Panc1 (cell line): Measurements from ENCODE around the gene NTM. TPM values are rescaled to one million over a fixed set of nuclear protein-coding genes. Genes with fewer than 3 reads are reported as not detected.

Source experiments
- ATAC-seq: fragments of 200-7000 bp; cut with Tn5 transposase; 2 replicates; pipeline ENCODE4 v1.9.1; 2020; ENCODE audit warnings: mild to moderate bottlenecking, moderate library complexity
- BruUV-seq: library from RNA; stranded (reverse); fragments of 400-500 nt; replicated peaks from 2 replicates; lab custom pipeline; 2021; lab: Mats Ljungman, UMichigan
- CTCF ChIA-PET: fragments of 300-600 bp; sonication (Branson Sonifier 250); formaldehyde crosslinking; loops from one replicate; lab custom pipeline; 2022; ENCODE audit warnings: antibody characterized with exemption; lab: Charles Lee
- POLR2A ChIA-PET: fragments of 300-600 bp; sonication (Branson Sonifier 250); formaldehyde crosslinking; loops from one replicate; lab custom pipeline; 2022; ENCODE audit warnings: antibody characterized with exemption; lab: Charles Lee
- DNase-seq: peaks from one replicate; pipeline ENCODE4 v3.0.0-alpha.2; 2010; ENCODE audit warnings: low read depth, low spot score
- H3K27ac ChIP-seq: 2 replicates; pipeline ENCODE4 v1.5.1; 2011; ENCODE audit warnings: mild to moderate bottlenecking, low read length, inconsistent platforms
- H3K27me3 ChIP-seq: fragments of 200-500 bp; sonication (Bioruptor generic); 2 replicates; pipeline ENCODE4 v1.6.0; 2014; ENCODE audit warnings: low read length, inconsistent platforms; ENCODE audit not compliant: control insufficient read depth, insufficient read depth
- H3K36me3 ChIP-seq: fragments of 200-500 bp; sonication (Bioruptor generic); 2 replicates; pipeline ENCODE4 v1.5.1; 2014; ENCODE audit warnings: inconsistent platforms, mild to moderate bottlenecking, low read length, moderate library complexity; ENCODE audit not compliant: control insufficient read depth, insufficient read depth
- H3K4me1 ChIP-seq: 2 replicates; pipeline ENCODE4 v1.5.1; 2011; ENCODE audit warnings: inconsistent platforms, mild to moderate bottlenecking, low read length, moderate library complexity; ENCODE audit not compliant: control insufficient read depth, insufficient read depth
- H3K4me3 ChIP-seq, 2 experiments: 2 replicates each; pipeline ENCODE4 v1.5.1; 2011 to 2012; ENCODE audit warnings: low read depth in 2 of 2, low read length in 2 of 2, mild to moderate bottlenecking in 2 of 2, inconsistent platforms in 1 of 2, moderate library complexity in 1 of 2
- H3K9me3 ChIP-seq: fragments of 200-500 bp; sonication (Bioruptor generic); 2 replicates; pipeline ENCODE4 v1.5.1; 2014; ENCODE audit warnings: low read depth, mild to moderate bottlenecking, inconsistent platforms, low read length, moderate library complexity; ENCODE audit not compliant: control insufficient read depth, insufficient read depth
- POLR2AphosphoS5 ChIP-seq: IDR thresholded peaks from 2 replicates; pipeline ENCODE4 v1.6.1; 2012; ENCODE audit warnings: mild to moderate bottlenecking, low read depth, low read length, moderate library complexity
- REST ChIP-seq, 2 experiments: IDR thresholded peaks; 2 replicates each; pipeline ENCODE4 v1.6.1; 2011 to 2012; ENCODE audit warnings: low read depth in 2 of 2, control low read depth in 1 of 2, low read length in 1 of 2, mild to moderate bottlenecking in 1 of 2, moderate library complexity in 1 of 2; ENCODE audit not compliant: insufficient read depth in 1 of 2
- SIN3A ChIP-seq: IDR thresholded peaks from 2 replicates; pipeline ENCODE4 v1.6.1; 2012; ENCODE audit warnings: low read depth, mild to moderate bottlenecking, low read length, moderate library complexity, borderline replicate concordance; ENCODE audit not compliant: insufficient read depth
- TCF7L2 ChIP-seq: IDR thresholded peaks from 2 replicates; pipeline ENCODE4 v1.6.1; 2011; ENCODE audit warnings: mild to moderate bottlenecking, low read depth, low read length, inconsistent platforms
- in situ Hi-C: cut with HindIII; loops from 2 replicates; pipeline ENCODE4 v1.10.0; 2016; ENCODE audit warnings: low sequenced_read_pairs, low pct_unique_long_range_greater_than_20kb
- intact Hi-C: fragments of 100-400 bp; cut with micrococcal nuclease; formaldehyde crosslinking; loops from one replicate; pipeline ENCODE4 v1.10.0; 2022; ENCODE audit not compliant: unreplicated experiment
- total RNA-seq: library from RNA; stranded (reverse); gene quantifications from one replicate; pipeline ENCODE4 v1.2.1, GENCODE V29; 2021; ENCODE audit not compliant: unreplicated experiment
- TF ChIP-seq, protein P1 (sequence below): fragments of 450-650 bp; IDR thresholded peaks from 2 replicates; pipeline ENCODE4 v1.5.1; 2017; ENCODE audit warnings: mild to moderate bottlenecking

Gene NTM
- total RNA-seq, 1 experiment from 2014 or later, result 0.10 TPM

GRCh38 chr11:131857246-131857645, 486.8 kb downstream of the NTM start:
- in situ Hi-C loops, result no loop called here
- CTCF ChIA-PET, result no interaction called here
- BruUV-seq, result no TSS peak

GRCh38 chr11:131858505-131858904, 488.1 kb downstream of the NTM start:
- ATAC-seq, result no peak
- Histone ChIP-seq H3K27me3 (no peaks in the 10 kb centered on the region; the same call in none of the 2 replicates), H3K4me3 (no peak overlapping the region), H3K9me3 (no peaks in the 10 kb centered on the region), H3K27ac (no peak overlapping the region), H3K36me3 (no peaks in the 10 kb centered on the region), H3K4me1 (no peaks in the 10 kb centered on the region)
- BruUV-seq, result no TSS peak
- POLR2A ChIA-PET, result no interaction called here
- in situ Hi-C loops (no loop called here), intact Hi-C loops (no loop called here)
- TF ChIP-seq, protein P1, sequence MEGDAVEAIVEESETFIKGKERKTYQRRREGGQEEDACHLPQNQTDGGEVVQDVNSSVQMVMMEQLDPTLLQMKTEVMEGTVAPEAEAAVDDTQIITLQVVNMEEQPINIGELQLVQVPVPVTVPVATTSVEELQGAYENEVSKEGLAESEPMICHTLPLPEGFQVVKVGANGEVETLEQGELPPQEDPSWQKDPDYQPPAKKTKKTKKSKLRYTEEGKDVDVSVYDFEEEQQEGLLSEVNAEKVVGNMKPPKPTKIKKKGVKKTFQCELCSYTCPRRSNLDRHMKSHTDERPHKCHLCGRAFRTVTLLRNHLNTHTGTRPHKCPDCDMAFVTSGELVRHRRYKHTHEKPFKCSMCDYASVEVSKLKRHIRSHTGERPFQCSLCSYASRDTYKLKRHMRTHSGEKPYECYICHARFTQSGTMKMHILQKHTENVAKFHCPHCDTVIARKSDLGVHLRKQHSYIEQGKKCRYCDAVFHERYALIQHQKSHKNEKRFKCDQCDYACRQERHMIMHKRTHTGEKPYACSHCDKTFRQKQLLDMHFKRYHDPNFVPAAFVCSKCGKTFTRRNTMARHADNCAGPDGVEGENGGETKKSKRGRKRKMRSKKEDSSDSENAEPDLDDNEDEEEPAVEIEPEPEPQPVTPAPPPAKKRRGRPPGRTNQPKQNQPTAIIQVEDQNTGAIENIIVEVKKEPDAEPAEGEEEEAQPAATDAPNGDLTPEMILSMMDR, result no peak
- TF ChIP-seq TCF7L2, result no peak
- no peak for TF ChIP-seq SIN3A
- TF ChIP-seq REST (IDR thresholded peaks at IDR 0.05; ENCODE audit: insufficient read depth in 1 of 2, low read depth in 2 of 2, low read length in 1 of 2), result no peak
- TF ChIP-seq POLR2AphosphoS5, result no peak
- CTCF ChIA-PET, result no interaction called here
- no peak for DNase-seq

More at GRCh38 chr11:131857246-131857645, 486.8 kb downstream of the NTM start:
- H3K27me3 ChIP-seq, result no peaks in the 10 kb centered on the region; the same call in none of the 2 replicates
- H3K36me3 ChIP-seq, result no peaks in the 10 kb centered on the region
- no peak overlapping the region for H3K27ac ChIP-seq
- no peaks in the 10 kb centered on the region for H3K9me3 ChIP-seq
- POLR2A ChIA-PET, result no interaction called here
- no peaks in the 10 kb centered on the region for H3K4me1 ChIP-seq
- no peak overlapping the region for H3K4me3 ChIP-seq
- DNase-seq (no peak), ATAC-seq (no peak)
- intact Hi-C loops, result no loop called here
- TF ChIP-seq REST (IDR thresholded peaks at IDR 0.05; ENCODE audit: insufficient read depth in 1 of 2, low read depth in 2 of 2, low read length in 1 of 2), result no peak
- no peak for TF ChIP-seq TCF7L2
- TF ChIP-seq POLR2AphosphoS5, result no peak
- TF ChIP-seq, protein P1, result no peak
- no peak for TF ChIP-seq SIN3A
